Neural cell (in vitro differentiated cells): ENCODE results near the gene OR13H1. TPM values are rescaled to one million over a fixed set of nuclear protein-coding genes. Genes with fewer than 3 reads are reported as not detected.

ENCODE experiments used
- H2AFZ ChIP-seq: fragments of 200-600, 300-800 bp; sonication (generic), shearing (Covaris generic); 2 replicates; pipeline ENCODE4 v1.6.0; 2014; ENCODE audit warnings: low read depth, mild to moderate bottlenecking, antibody characterized with exemption, low read length, moderate library complexity
- H3F3A ChIP-seq: fragments of 200-600 bp; shearing (Covaris generic); 2 replicates; pipeline ENCODE4 v1.6.1; 2016; ENCODE audit warnings: mild to moderate bottlenecking, moderate library complexity, mixed read lengths, antibody characterized with exemption, low read length; ENCODE audit not compliant: insufficient read depth, poor library complexity, severe bottlenecking
- H3K27ac ChIP-seq: fragments of 200-600, 300-800 bp; sonication (generic), shearing (Covaris generic); 2 replicates; pipeline ENCODE4 v1.5.1; 2014; ENCODE audit warnings: mild to moderate bottlenecking, low read length, moderate library complexity
- H3K27me3 ChIP-seq: fragments of 300-800, 200-600 bp; sonication (generic), shearing (Covaris generic); 2 replicates; pipeline ENCODE4 v1.6.0; 2014; ENCODE audit warnings: mild to moderate bottlenecking, low read depth, low read length, moderate library complexity; ENCODE audit not compliant: insufficient read depth
- H3K36me3 ChIP-seq: fragments of 300-800, 200-600 bp; sonication (generic), shearing (Covaris generic); 2 replicates; pipeline ENCODE4 v1.5.1; 2014; ENCODE audit warnings: mild to moderate bottlenecking, antibody characterized with exemption, low read length, moderate library complexity; ENCODE audit not compliant: insufficient read depth
- H3K4me2 ChIP-seq: fragments of 300-800, 200-600 bp; sonication (generic), shearing (Covaris generic); 2 replicates; pipeline ENCODE4 v1.6.0; 2014; ENCODE audit warnings: mild to moderate bottlenecking, low read length
- H3K4me3 ChIP-seq: fragments of 300-800, 200-600 bp; sonication (generic), shearing (Covaris generic); 2 replicates; pipeline ENCODE4 v1.5.1; 2014; ENCODE audit warnings: mild to moderate bottlenecking, low read length, moderate library complexity
- H3K79me2 ChIP-seq: fragments of 200-600 bp; shearing (Covaris generic); replicated peaks from 2 replicates; pipeline ENCODE4 v1.6.0; 2014; ENCODE audit warnings: mild to moderate bottlenecking, low read length, moderate library complexity; ENCODE audit not compliant: insufficient read depth
- H3K9ac ChIP-seq: fragments of 300-800, 200-600 bp; sonication (generic), shearing (Covaris generic); 2 replicates; pipeline ENCODE4 v1.6.1; 2016; ENCODE audit warnings: mild to moderate bottlenecking, low read length, mixed read lengths
- H3K9me2 ChIP-seq: fragments of 200-600 bp; shearing (Covaris generic); 2 replicates; pipeline ENCODE4 v1.6.1; 2016; ENCODE audit warnings: mild to moderate bottlenecking, low read length, mixed read lengths; ENCODE audit not compliant: insufficient read depth
- H3K9me3 ChIP-seq: fragments of 200-600, 300-800 bp; sonication (generic), shearing (Covaris generic); 2 replicates; pipeline ENCODE4 v1.6.1; 2016; ENCODE audit warnings: mild to moderate bottlenecking, mixed run types, low read length, moderate library complexity, mixed read lengths
- H4K20me1 ChIP-seq: fragments of 200-600 bp; shearing (Covaris generic); 2 replicates; pipeline ENCODE4 v1.6.1; 2016; ENCODE audit warnings: mild to moderate bottlenecking, mixed run types; ENCODE audit not compliant: insufficient read depth
- CTCF ChIP-seq: fragments of 450-650 bp; IDR thresholded peaks from 2 replicates; pipeline ENCODE4 v1.5.1; 2014; ENCODE audit warnings: antibody characterized with exemption, mild to moderate bottlenecking, moderate library complexity; ENCODE audit not compliant: poor library complexity, severe bottlenecking
- EP300 ChIP-seq: fragments of 450-650 bp; conservative IDR thresholded peaks from 2 replicates; pipeline ENCODE4 v1.6.1; 2014; ENCODE audit warnings: antibody characterized with exemption, mild to moderate bottlenecking, moderate library complexity; ENCODE audit not compliant: poor library complexity, severe bottlenecking
- EZH2 ChIP-seq: fragments of 200-600, 300-800 bp; shearing (Covaris generic), sonication (generic); IDR thresholded peaks from 2 replicates; pipeline ENCODE4 v1.6.1; 2014; ENCODE audit warnings: antibody characterized with exemption, low read length, borderline replicate concordance, mild to moderate bottlenecking; ENCODE audit not compliant: insufficient read depth, poor library complexity, severe bottlenecking
- MXI1 ChIP-seq: fragments of 450-650 bp; conservative IDR thresholded peaks from 2 replicates; pipeline ENCODE4 v1.6.1; 2014; ENCODE audit warnings: antibody characterized with exemption, mild to moderate bottlenecking; ENCODE audit not compliant: poor library complexity, severe bottlenecking
- POLR2AphosphoS5 ChIP-seq: IDR thresholded peaks from 2 replicates; pipeline ENCODE4 v1.6.1; 2012
- RAD21 ChIP-seq: fragments of 450-650 bp; conservative IDR thresholded peaks from 2 replicates; pipeline ENCODE4 v1.6.1; 2014; ENCODE audit warnings: antibody characterized with exemption, mild to moderate bottlenecking, moderate library complexity
- REST ChIP-seq: IDR thresholded peaks from 2 replicates; pipeline ENCODE4 v1.6.1; 2012; ENCODE audit warnings: borderline replicate concordance
- SMC3 ChIP-seq: fragments of 450-650 bp; conservative IDR thresholded peaks from 2 replicates; pipeline ENCODE4 v1.6.1; 2014; ENCODE audit warnings: antibody characterized with exemption, mild to moderate bottlenecking, moderate library complexity; ENCODE audit not compliant: poor library complexity
- TAF1 ChIP-seq: IDR thresholded peaks from 2 replicates; pipeline ENCODE4 v1.6.1; 2012; ENCODE audit warnings: low read depth
- polyA plus RNA-seq: library from polyadenylated mRNA; depleted of rRNA; stranded (reverse); fragments of >200 nt; gene quantifications from 2 replicates; pipeline ENCODE4 v1.2.3, GENCODE V29; 2014

OR13H1 gene
- polyA plus RNA-seq, 1 donor from 2014 or later = not detected

GRCh38 chrX:131588995-131589394 is 45.1 kb downstream of the OR13H1 start:
- Histone ChIP-seq H2AFZ (no peak overlapping the region), H3K9me3 (no peaks in the 10 kb centered on the region), H3K9ac (no peak overlapping the region), H3K79me2 (no peaks in the 10 kb centered on the region), H3K4me3 (no peak overlapping the region), H3K9me2 (no peaks in the 10 kb centered on the region), H4K20me1 (no peaks in the 10 kb centered on the region), H3K27ac (no peak overlapping the region), H3K27me3 (no peaks in the 10 kb centered on the region), H3K4me2 (no peak overlapping the region), H3F3A (no peaks in the 10 kb centered on the region), H3K36me3 (no peaks in the 10 kb centered on the region)
- no peak for TF ChIP-seq REST
- no peak for TF ChIP-seq POLR2AphosphoS5
- TF ChIP-seq EP300 = no peak
- no peak for TF ChIP-seq TAF1
- no peak for TF ChIP-seq SMC3
- no peak for TF ChIP-seq CTCF
- TF ChIP-seq RAD21 = no peak
- TF ChIP-seq EZH2 = no peak
- TF ChIP-seq MXI1 = no peak
